GM23338 (cell line): ENCODE measurements around the gene ARID3A. TPM values are rescaled to one million over a fixed set of nuclear protein-coding genes. Genes with fewer than 3 reads are reported as not detected.
A peak's percentile ranks its signal among the peaks of the same experiment; 100 is the strongest.

ENCODE experiments used
- ATAC-seq: fragments of 200-7000 bp; cut with Tn5 transposase; 3 replicates; pipeline ENCODE4 v1.9.1; 2020
- DNase-seq: peaks from one replicate; pipeline ENCODE4 v3.0.0-alpha.2; 2015; ENCODE audit warnings: low spot score
- H2AFZ ChIP-seq: fragments of 200-600 bp; sonication (generic); 2 replicates; pipeline ENCODE4 v1.8.0; 2016; ENCODE audit warnings: antibody characterized with exemption, mild to moderate bottlenecking, moderate library complexity
- H3F3A ChIP-seq: fragments of 200-600 bp; sonication (generic); replicated peaks from 2 replicates; pipeline ENCODE4 v1.8.0; 2017; ENCODE audit warnings: antibody characterized with exemption, mixed run types, low read depth
- H3K27ac ChIP-seq: fragments of 200-600 bp; sonication (generic); 2 replicates; pipeline ENCODE4 v1.6.1; 2016; ENCODE audit warnings: low read depth
- H3K27me3 ChIP-seq: fragments of 200-600 bp; sonication (generic); 2 replicates; pipeline ENCODE4 v1.8.0; 2016; ENCODE audit warnings: mild to moderate bottlenecking, mixed run types, moderate library complexity; ENCODE audit not compliant: insufficient read depth
- H3K36me3 ChIP-seq: fragments of 200-600 bp; sonication (generic); 2 replicates; pipeline ENCODE4 v1.8.0; 2016; ENCODE audit warnings: mild to moderate bottlenecking; ENCODE audit not compliant: insufficient read depth
- H3K4me1 ChIP-seq: fragments of 200-600 bp; sonication (generic); 2 replicates; pipeline ENCODE4 v1.8.0; 2016; ENCODE audit warnings: mild to moderate bottlenecking, moderate library complexity; ENCODE audit not compliant: insufficient read depth
- H3K4me2 ChIP-seq: fragments of 200-600 bp; sonication (generic); 2 replicates; pipeline ENCODE4 v1.7.1; 2017; ENCODE audit warnings: mixed run types
- H3K4me3 ChIP-seq: fragments of 200-600 bp; sonication (generic); 2 replicates; pipeline ENCODE4 v1.6.1; 2016; ENCODE audit warnings: mixed run types
- H3K79me2 ChIP-seq: fragments of 200-600 bp; sonication (generic); replicated peaks from 2 replicates; pipeline ENCODE4 v1.8.0; 2017; ENCODE audit warnings: mild to moderate bottlenecking; ENCODE audit not compliant: insufficient read depth
- H3K9me2 ChIP-seq: fragments of 200-600 bp; sonication (generic); 2 replicates; pipeline ENCODE4 v1.8.0; 2017; ENCODE audit not compliant: insufficient read depth
- H4K20me1 ChIP-seq: fragments of 200-600 bp; sonication (generic); replicated peaks from 2 replicates; pipeline ENCODE4 v1.8.0; 2017; ENCODE audit warnings: mild to moderate bottlenecking; ENCODE audit not compliant: insufficient read depth
- H3K27ac Mint-ChIP-seq: 2 replicates; pipeline ENCODE4 v1.8.0; 2020; ENCODE audit warnings: inconsistent platforms, mild to moderate bottlenecking, moderate library complexity, mixed read lengths
- H3K27me3 Mint-ChIP-seq: 3 replicates; pipeline ENCODE4 v1.8.0; 2022; ENCODE audit warnings: low read depth, mild to moderate bottlenecking, moderate library complexity, mixed read lengths, inconsistent platforms; ENCODE audit not compliant: insufficient read depth, poor library complexity
- H3K36me3 Mint-ChIP-seq: 3 replicates; pipeline ENCODE4 v1.8.0; 2021; ENCODE audit warnings: low read depth, mild to moderate bottlenecking, inconsistent platforms, moderate library complexity, mixed read lengths
- H3K4me1 Mint-ChIP-seq: 3 replicates; pipeline ENCODE4 v1.8.0; 2020; ENCODE audit warnings: mild to moderate bottlenecking, inconsistent platforms, mixed read lengths
- H3K4me3 Mint-ChIP-seq: 3 replicates; pipeline ENCODE4 v1.8.0; 2021; ENCODE audit warnings: moderate library complexity, mild to moderate bottlenecking, inconsistent platforms, mixed read lengths
- H3K9me3 Mint-ChIP-seq: 3 replicates; pipeline ENCODE4 v1.8.0; 2020; ENCODE audit warnings: moderate library complexity, mild to moderate bottlenecking, inconsistent platforms, mixed read lengths
- CTCF ChIP-seq, 2 experiments: fragments of 200-600 bp in 1 of 2; sonication (generic) in 1 of 2; conservative IDR thresholded peaks; 2 replicates each; pipeline versions ENCODE4 v1.5.1 to v1.6.1; 2016 to 2017; ENCODE audit warnings: antibody characterized with exemption in 2 of 2, low read depth in 2 of 2, mild to moderate bottlenecking in 2 of 2, moderate library complexity in 1 of 2
- EZH2phosphoT487 ChIP-seq: fragments of 200-600 bp; sonication (generic); IDR thresholded peaks from one replicate; pipeline ENCODE4 v1.8.1; 2018; ENCODE audit warnings: antibody characterized with exemption; ENCODE audit not compliant: unreplicated experiment
- POLR2AphosphoS5 ChIP-seq: IDR thresholded peaks from 2 replicates; pipeline ENCODE4 v1.6.1; 2016; ENCODE audit warnings: antibody characterized with exemption, low read depth
- REST ChIP-seq: IDR thresholded peaks from one replicate; pipeline ENCODE4 v1.6.1; 2018; ENCODE audit warnings: antibody characterized with exemption; ENCODE audit not compliant: unreplicated experiment
- STAT1 ChIP-seq: IDR thresholded peaks from one replicate; pipeline ENCODE4 v1.6.1; 2016; ENCODE audit warnings: antibody characterized with exemption; ENCODE audit not compliant: unreplicated experiment
- ZNF114 ChIP-seq: fragments of 250-450 bp; sonication (Bioruptor Pico); IDR thresholded peaks from 2 replicates; pipeline ENCODE4 v1.5.0; 2020; ENCODE audit warnings: mild to moderate bottlenecking, moderate library complexity
- ZNF462 ChIP-seq: fragments of 250-450 bp; sonication (Bioruptor Pico); IDR thresholded peaks from 2 replicates; pipeline ENCODE4 v1.5.0; 2020; ENCODE audit warnings: mild to moderate bottlenecking, moderate library complexity
- polyA plus RNA-seq: library from polyadenylated mRNA; unstranded; fragments of >200 nt; fragmentation: Nextera tagmentation; extraction: Ambion mirVana; gene quantifications from 2 replicates; pipeline ENCODE4 v1.2.1, GENCODE V29; 2016
- total RNA-seq: library from RNA; depleted of rRNA; stranded (reverse); fragments of >200 nt; shearing (Covaris generic); gene quantifications from 2 replicates; pipeline ENCODE4 v1.2.3, GENCODE V29; 2014

The ARID3A gene
- total and polyA plus RNA-seq, 2 experiments from 2014 or later: 33.6 to 51.6 TPM

GRCh38 chr19:977058-977464 is 51.2 kb downstream of the ARID3A start (continued):
- no peak for TF ChIP-seq REST
- no peak for TF ChIP-seq ZNF114 (CRISPR knock-in tag)
- TF ChIP-seq STAT1: no peak

- TF ChIP-seq ZNF462 (CRISPR knock-in tag) (no peak), EZH2phosphoT487 (no peak), CTCF (conservative IDR thresholded peaks at IDR 0.05; ENCODE audit: low read depth in 2 of 2) (no peak), POLR2AphosphoS5 (no peak), ZNF114 (CRISPR knock-in tag) (no peak)
- Mint-ChIP-seq H3K27me3 (peaks cover 22% of the 10 kb centered on the region), H3K4me3 (no peak overlapping the region), H3K27ac (0 out of 2 replicates have a peak overlapping the region, but pooled peaks have one; percentile 23), H3K36me3 (no peaks in the 10 kb centered on the region), H3K9me3 (no peaks in the 10 kb centered on the region), H3K4me1 (peaks cover 13% of the 10 kb centered on the region; the same call in 2 of the 3 replicates)
- Histone ChIP-seq H3K4me2 (no peak overlapping the region), H3K36me3 (no peaks in the 10 kb centered on the region), H4K20me1 (no peaks in the 10 kb centered on the region), H3K27me3 (no peaks in the 10 kb centered on the region), H3K27ac (no peak overlapping the region), H3F3A (peaks cover 22% of the 10 kb centered on the region), H3K4me3 (no peak overlapping the region), H3K79me2 (no peaks in the 10 kb centered on the region), H3K9me2 (no peaks in the 10 kb centered on the region), H3K4me1 (peaks cover 10% of the 10 kb centered on the region; the same call in 1 of the 2 replicates), H2AFZ (no peak overlapping the region)
- DNase-seq (no peak), ATAC-seq (no peak)
These were observed 53.5 kb downstream of the ARID3A start for GRCh38 chr19:979318-979741.
